Astrocyte (in vitro differentiated cells and primary cell): Measurements from ENCODE around the gene MEIOSIN. TPM values are rescaled to one million over a fixed set of nuclear protein-coding genes. Genes with fewer than 3 reads are reported as not detected.
"Not testable (repeated sequence)": the region's sequence is repeated elsewhere in the genome, so short reads cannot be mapped to it uniquely, and the experiment has no call there.

Experiments
- DNase-seq: peaks from one replicate; pipeline ENCODE4 v3.0.0-alpha.2; 2010; ENCODE audit warnings: low read depth
- FAIRE-seq: peaks from 2 replicates; lab custom pipeline; 2011; peaks lifted over from hg19 to GRCh38; lab: Jason Lieb, UNC
- H2AFZ ChIP-seq: 2 replicates; pipeline ENCODE4 v1.6.0; 2012; ENCODE audit warnings: low read depth, low read length, inconsistent platforms
- H3K27ac ChIP-seq: 2 replicates; pipeline ENCODE4 v1.5.1; 2011; ENCODE audit warnings: low read depth, low read length, inconsistent platforms
- H3K27me3 ChIP-seq: 2 replicates; pipeline ENCODE4 v1.6.0; 2011; ENCODE audit warnings: low read length, inconsistent platforms; ENCODE audit not compliant: insufficient read depth
- H3K36me3 ChIP-seq: 2 replicates; pipeline ENCODE4 v1.5.1; 2011; ENCODE audit warnings: low read length, inconsistent platforms; ENCODE audit not compliant: insufficient read depth
- H3K4me1 ChIP-seq: 2 replicates; pipeline ENCODE4 v1.5.1; 2011; ENCODE audit warnings: low read length, inconsistent platforms; ENCODE audit not compliant: insufficient read depth
- H3K4me2 ChIP-seq: 2 replicates; pipeline ENCODE4 v1.6.0; 2012; ENCODE audit warnings: low read length, inconsistent platforms
- H3K4me3 ChIP-seq: 2 replicates; pipeline ENCODE4 v1.5.1; 2011; ENCODE audit warnings: low read depth, mild to moderate bottlenecking, low read length, inconsistent platforms; ENCODE audit not compliant: insufficient read depth
- H3K79me2 ChIP-seq: 2 replicates; pipeline ENCODE4 v1.6.0; 2012; ENCODE audit warnings: mild to moderate bottlenecking, low read length, inconsistent platforms; ENCODE audit not compliant: insufficient read depth
- H3K9ac ChIP-seq: 2 replicates; pipeline ENCODE4 v1.6.0; 2012; ENCODE audit warnings: mild to moderate bottlenecking, low read length, inconsistent platforms
- H3K9me3 ChIP-seq: 2 replicates; pipeline ENCODE4 v1.5.1; 2012; ENCODE audit warnings: low read depth, mild to moderate bottlenecking, low read length, inconsistent platforms; ENCODE audit not compliant: insufficient read depth
- H4K20me1 ChIP-seq: 2 replicates; pipeline ENCODE4 v1.6.0; 2012; ENCODE audit warnings: low read length, inconsistent platforms; ENCODE audit not compliant: insufficient read depth
- H3K27ac Mint-ChIP-seq: one replicate; pipeline ENCODE4 v1.8.0; 2021; ENCODE audit warnings: mild to moderate bottlenecking, mixed read lengths; ENCODE audit not compliant: unreplicated experiment
- H3K27me3 Mint-ChIP-seq: one replicate; pipeline ENCODE4 v1.8.0; 2021; ENCODE audit warnings: low read depth, mixed read lengths; ENCODE audit not compliant: unreplicated experiment
- H3K36me3 Mint-ChIP-seq: one replicate; pipeline ENCODE4 v1.8.0; 2021; ENCODE audit warnings: low read depth, mixed read lengths; ENCODE audit not compliant: unreplicated experiment
- H3K4me1 Mint-ChIP-seq: one replicate; pipeline ENCODE4 v1.8.0; 2021; ENCODE audit warnings: low read depth, mixed read lengths; ENCODE audit not compliant: unreplicated experiment
- H3K4me3 Mint-ChIP-seq: one replicate; pipeline ENCODE4 v1.8.0; 2021; ENCODE audit warnings: mild to moderate bottlenecking, moderate library complexity, mixed read lengths; ENCODE audit not compliant: unreplicated experiment
- H3K9me3 Mint-ChIP-seq: one replicate; pipeline ENCODE4 v1.8.0; 2021; ENCODE audit warnings: mild to moderate bottlenecking, mixed read lengths; ENCODE audit not compliant: unreplicated experiment
- EZH2 ChIP-seq: IDR thresholded peaks from 2 replicates; pipeline ENCODE4 v1.6.1; 2012; ENCODE audit warnings: mild to moderate bottlenecking, low read length, inconsistent platforms; ENCODE audit not compliant: insufficient read depth
- total RNA-seq: library from RNA; stranded (reverse); gene quantifications from 2 replicates; pipeline ENCODE4 v1.2.1, GENCODE V29; 2021
- TF ChIP-seq, protein P1 (sequence below): IDR thresholded peaks from 2 replicates; pipeline ENCODE4 v1.5.1; 2011; ENCODE audit warnings: low read depth, mild to moderate bottlenecking, inconsistent platforms, low read length, moderate library complexity; ENCODE audit not compliant: insufficient read depth

The MEIOSIN gene
- total RNA-seq, 1 donor from 2014 or later = not detected

DNA sequence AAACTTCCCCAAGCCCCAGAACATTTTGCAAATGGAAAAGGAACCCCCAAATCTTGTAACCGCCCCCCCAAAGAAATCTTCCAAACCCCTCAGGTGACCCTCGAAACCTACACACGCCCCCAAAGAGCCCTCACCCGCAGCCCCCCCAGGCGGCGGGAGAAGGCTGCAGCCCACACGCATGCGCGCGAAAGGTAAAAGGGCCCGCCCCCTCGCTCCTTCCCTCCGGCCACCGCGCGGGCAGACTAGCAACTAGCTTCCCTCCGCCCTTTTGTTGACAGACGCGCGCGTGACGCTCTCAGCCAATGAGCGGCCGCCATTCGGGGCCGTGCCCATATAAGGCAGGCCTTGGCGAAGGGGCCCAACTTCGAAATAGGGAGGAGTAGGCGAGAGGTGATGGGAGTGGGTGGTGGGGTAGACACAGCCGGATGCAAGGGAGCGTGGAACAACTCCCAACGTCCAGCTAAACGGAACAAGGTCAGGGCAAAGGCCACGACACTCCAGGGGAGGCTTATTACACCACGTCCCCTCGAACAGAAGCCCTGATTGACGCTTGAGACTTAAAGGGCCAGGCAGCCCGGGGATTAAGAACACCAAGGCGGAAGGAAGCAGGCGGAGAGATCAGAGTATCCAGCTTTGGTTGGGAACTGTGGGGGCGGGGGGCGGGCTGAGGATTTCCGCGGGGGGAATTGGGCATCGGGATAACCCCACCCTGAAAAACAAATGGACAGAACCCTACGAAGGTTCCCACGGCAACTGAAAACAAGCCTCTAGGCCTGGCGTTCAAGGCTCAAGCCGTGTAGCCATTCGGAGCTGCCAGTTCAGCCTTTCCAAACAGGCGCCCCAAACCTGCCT, 15.9 kb upstream of the MEIOSIN start:
- Histone ChIP-seq H3K79me2 (peaks cover 84% of the 10 kb centered on the region), H3K4me2 (peak overlapping the region; percentile 98), H3K4me1 (peaks cover 23% of the 10 kb centered on the region)

DNA sequence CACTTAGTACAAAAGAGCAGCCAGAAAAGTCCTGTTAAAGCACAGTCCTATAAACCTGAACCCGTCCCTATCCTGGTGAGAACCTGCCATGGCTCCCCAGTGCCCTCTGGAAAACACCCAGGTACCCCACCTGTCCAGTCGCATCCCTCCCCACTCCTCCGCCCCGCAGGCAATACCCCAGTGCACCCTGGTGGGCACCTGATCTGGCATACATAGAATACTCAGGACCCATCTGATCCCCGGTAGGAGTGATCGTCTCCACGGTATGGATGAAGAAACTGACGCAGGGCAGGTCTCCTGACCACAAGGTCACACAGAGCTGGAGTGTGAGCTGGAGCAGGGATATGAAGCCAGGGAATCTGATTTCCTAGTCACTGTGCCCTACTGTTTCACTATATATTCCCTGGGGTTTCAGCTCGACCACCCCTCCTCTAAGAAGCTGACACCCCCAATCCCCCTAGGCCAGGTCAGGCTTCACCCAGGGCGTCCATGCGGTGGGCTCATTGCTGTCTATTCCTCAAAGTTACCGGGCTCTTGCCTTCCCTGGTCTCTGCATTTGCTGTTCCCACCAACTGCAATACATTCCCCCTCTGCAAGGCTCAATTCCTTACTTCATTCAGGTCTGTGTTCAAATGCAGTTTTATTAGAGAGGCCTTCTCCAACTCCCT, 15.1 kb upstream of the MEIOSIN start:
- Mint-ChIP-seq H3K9me3 (no peaks in the 10 kb centered on the region), H3K27me3 (no peaks in the 10 kb centered on the region), H3K36me3 (peaks cover 15% of the 10 kb centered on the region), H3K4me1 (peaks cover 31% of the 10 kb centered on the region), H3K4me3 (peak overlapping the region; percentile 93), H3K27ac (peak overlapping the region; percentile 96)
- Histone ChIP-seq H3K36me3 (peaks cover 8% of the 10 kb centered on the region), H3K27ac (peak overlapping the region; percentile 86), H4K20me1 (no peaks in the 10 kb centered on the region), H3K9me3 (no peaks in the 10 kb centered on the region), H2AFZ (no peak overlapping the region), H3K27me3 (no peaks in the 10 kb centered on the region), H3K4me1 (peaks cover 29% of the 10 kb centered on the region), H3K4me2 (peak overlapping the region; percentile 98), H3K4me3 (peak overlapping the region; percentile 88), H3K9ac (peak overlapping the region; percentile 86), H3K79me2 (peaks cover 77% of the 10 kb centered on the region)
- TF ChIP-seq, protein P1, sequence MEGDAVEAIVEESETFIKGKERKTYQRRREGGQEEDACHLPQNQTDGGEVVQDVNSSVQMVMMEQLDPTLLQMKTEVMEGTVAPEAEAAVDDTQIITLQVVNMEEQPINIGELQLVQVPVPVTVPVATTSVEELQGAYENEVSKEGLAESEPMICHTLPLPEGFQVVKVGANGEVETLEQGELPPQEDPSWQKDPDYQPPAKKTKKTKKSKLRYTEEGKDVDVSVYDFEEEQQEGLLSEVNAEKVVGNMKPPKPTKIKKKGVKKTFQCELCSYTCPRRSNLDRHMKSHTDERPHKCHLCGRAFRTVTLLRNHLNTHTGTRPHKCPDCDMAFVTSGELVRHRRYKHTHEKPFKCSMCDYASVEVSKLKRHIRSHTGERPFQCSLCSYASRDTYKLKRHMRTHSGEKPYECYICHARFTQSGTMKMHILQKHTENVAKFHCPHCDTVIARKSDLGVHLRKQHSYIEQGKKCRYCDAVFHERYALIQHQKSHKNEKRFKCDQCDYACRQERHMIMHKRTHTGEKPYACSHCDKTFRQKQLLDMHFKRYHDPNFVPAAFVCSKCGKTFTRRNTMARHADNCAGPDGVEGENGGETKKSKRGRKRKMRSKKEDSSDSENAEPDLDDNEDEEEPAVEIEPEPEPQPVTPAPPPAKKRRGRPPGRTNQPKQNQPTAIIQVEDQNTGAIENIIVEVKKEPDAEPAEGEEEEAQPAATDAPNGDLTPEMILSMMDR = no peak
- TF ChIP-seq EZH2 = no peak
- DNase-seq (no peak), FAIRE-seq (no peak)

More for the DNA sequence above, 15.9 kb upstream of the MEIOSIN start:
- H3K4me1 Mint-ChIP-seq = peaks cover 29% of the 10 kb centered on the region
- peak overlapping the region; percentile 96 for H3K27ac Mint-ChIP-seq
- Histone ChIP-seq H3K27ac (peak overlapping the region; percentile 86), H3K27me3 (no peaks in the 10 kb centered on the region), H3K9ac (peak overlapping the region; percentile 86), H3K9me3 (no peaks in the 10 kb centered on the region), H4K20me1 (no peaks in the 10 kb centered on the region), H2AFZ (peak overlapping the region; percentile 83), H3K4me3 (peak overlapping the region; percentile 88), H3K36me3 (peaks cover 7% of the 10 kb centered on the region)
- FAIRE-seq (no peak), DNase-seq (peak; percentile 95)
- TF ChIP-seq, protein P1 = no peak
- no peak for TF ChIP-seq EZH2
- no peaks in the 10 kb centered on the region for H3K9me3 Mint-ChIP-seq
- peaks cover 15% of the 10 kb centered on the region for H3K36me3 Mint-ChIP-seq
- H3K27me3 Mint-ChIP-seq = no peaks in the 10 kb centered on the region
- peak overlapping the region; percentile 93 for H3K4me3 Mint-ChIP-seq

DNA sequence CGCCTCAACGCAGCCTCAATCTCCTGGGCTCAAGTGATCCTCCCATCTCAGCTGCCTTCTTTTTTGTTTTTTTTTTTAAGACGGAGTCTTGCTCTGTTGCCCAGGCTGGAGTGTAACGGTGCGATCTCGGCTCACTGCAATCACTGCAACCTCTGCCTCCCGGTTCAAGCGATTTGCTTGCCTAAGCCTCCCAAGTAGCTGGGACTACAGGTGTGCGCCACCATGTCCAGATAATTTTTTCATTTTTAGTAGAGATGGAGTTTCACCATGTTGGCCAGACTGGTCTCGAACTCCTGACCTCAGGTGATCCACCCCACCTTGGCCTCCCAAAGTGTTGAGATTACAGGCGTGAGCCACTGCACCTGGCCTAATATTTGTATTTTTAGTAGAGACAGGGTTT, 13.2 kb upstream of the MEIOSIN start:
- not testable (repeated sequence) for H3K4me3 ChIP-seq, H2AFZ ChIP-seq, H4K20me1 ChIP-seq, H3K4me2 ChIP-seq, H3K27me3 ChIP-seq, H3K9me3 ChIP-seq, H3K27ac ChIP-seq, H3K27me3 Mint-ChIP-seq, H3K9me3 Mint-ChIP-seq, DNase-seq, H3K27ac Mint-ChIP-seq, FAIRE-seq, H3K9ac ChIP-seq, H3K4me3 Mint-ChIP-seq
- H3K79me2 ChIP-seq = peaks cover 66% of the 10 kb centered on the region
- H3K4me1 ChIP-seq = peaks cover 35% of the 10 kb centered on the region
- H3K36me3 Mint-ChIP-seq = peaks cover 13% of the 10 kb centered on the region
- H3K4me1 Mint-ChIP-seq = peaks cover 31% of the 10 kb centered on the region
- peaks cover 11% of the 10 kb centered on the region for H3K36me3 ChIP-seq

DNA sequence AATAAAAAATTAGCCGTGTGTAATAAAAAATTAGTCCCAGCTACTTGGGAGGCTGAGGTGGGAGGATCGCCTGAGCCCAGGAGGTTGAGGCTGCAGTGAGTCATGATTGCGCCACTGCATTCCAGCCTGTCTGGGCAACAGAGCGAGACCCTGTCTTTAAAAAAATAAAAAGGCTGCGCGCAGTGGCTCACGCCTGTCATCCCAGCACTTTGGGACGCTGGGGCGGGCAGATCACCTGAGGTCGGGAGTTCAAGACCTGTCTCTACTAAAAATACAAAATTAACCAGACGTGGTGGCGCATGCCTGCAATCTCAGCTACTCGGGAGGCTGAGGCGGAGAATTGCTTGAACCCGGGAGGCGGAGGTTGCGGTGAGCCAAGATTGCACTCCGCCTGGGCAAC, 4.6 kb upstream of the MEIOSIN start:
- not testable (repeated sequence) for H3K9me3 ChIP-seq, H3K4me1 Mint-ChIP-seq, H3K27ac Mint-ChIP-seq, H3K9me3 Mint-ChIP-seq, H3K4me3 ChIP-seq, H3K4me1 ChIP-seq, H2AFZ ChIP-seq, H3K27ac ChIP-seq, H3K27me3 Mint-ChIP-seq, DNase-seq, H3K36me3 Mint-ChIP-seq, H3K9ac ChIP-seq, H3K4me2 ChIP-seq, FAIRE-seq, H3K36me3 ChIP-seq, H3K27me3 ChIP-seq
- Histone ChIP-seq H4K20me1 (peaks cover 43% of the 10 kb centered on the region), H3K79me2 (peaks cover 64% of the 10 kb centered on the region)
- peak overlapping the region; percentile 69 for H3K4me3 Mint-ChIP-seq
